Right lobe of liver (tissue), 4 donors: ENCODE results near the gene MMP25.
"Not testable (repeated sequence)": the region's sequence is repeated elsewhere in the genome, so short reads cannot be mapped to it uniquely, and the experiment has no call there.

Experiments used
- POLR2A ChIP-seq: fragments of 450-650 bp; IDR thresholded peaks from one replicate; pipeline ENCODE4 v1.6.1; 2017; ENCODE audit warnings: antibody characterized with exemption, mild to moderate bottlenecking
- TF ChIP-seq, protein P1 (sequence below), 4 donors: fragments of 200-600 bp in 3 of 4; fragments of 450-650 bp in 1 of 4; IDR thresholded peaks; one replicate each; pipeline versions ENCODE4 v1.5.1 to v1.8.0; 2016 to 2022; ENCODE audit warnings: antibody characterized with exemption in 4 of 4, mild to moderate bottlenecking in 2 of 4
- donor health status: DM: no; HTN: no; CAD: no.
- donor health status: DM: no; HTN: no; CAD: no.
- donor health status: DM: no; HTN: yes; CAD: no.

DNA sequence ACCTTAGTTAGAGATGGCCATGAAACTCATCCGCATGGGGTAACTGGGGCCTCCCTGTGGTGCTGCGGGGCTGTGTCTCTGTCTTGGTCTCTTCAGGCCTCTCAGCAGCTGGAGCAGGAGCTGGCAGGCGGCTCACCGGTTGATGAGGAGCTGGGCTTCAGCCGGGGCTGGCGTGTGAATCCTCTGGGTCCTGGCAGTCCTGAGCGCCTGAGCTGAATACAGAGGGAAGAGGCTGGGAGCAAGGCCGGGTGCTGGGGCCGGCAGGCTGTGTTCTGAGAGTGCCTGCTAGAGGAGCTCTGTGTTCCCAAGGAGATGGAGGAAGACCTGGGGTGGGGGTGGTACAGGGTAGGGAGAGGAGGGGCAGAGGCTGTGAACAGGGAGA, 9.4 kb downstream of the MMP25 start:
- TF ChIP-seq, protein P1, sequence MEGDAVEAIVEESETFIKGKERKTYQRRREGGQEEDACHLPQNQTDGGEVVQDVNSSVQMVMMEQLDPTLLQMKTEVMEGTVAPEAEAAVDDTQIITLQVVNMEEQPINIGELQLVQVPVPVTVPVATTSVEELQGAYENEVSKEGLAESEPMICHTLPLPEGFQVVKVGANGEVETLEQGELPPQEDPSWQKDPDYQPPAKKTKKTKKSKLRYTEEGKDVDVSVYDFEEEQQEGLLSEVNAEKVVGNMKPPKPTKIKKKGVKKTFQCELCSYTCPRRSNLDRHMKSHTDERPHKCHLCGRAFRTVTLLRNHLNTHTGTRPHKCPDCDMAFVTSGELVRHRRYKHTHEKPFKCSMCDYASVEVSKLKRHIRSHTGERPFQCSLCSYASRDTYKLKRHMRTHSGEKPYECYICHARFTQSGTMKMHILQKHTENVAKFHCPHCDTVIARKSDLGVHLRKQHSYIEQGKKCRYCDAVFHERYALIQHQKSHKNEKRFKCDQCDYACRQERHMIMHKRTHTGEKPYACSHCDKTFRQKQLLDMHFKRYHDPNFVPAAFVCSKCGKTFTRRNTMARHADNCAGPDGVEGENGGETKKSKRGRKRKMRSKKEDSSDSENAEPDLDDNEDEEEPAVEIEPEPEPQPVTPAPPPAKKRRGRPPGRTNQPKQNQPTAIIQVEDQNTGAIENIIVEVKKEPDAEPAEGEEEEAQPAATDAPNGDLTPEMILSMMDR (IDR thresholded peaks at IDR 0.05), result not testable (repeated sequence)
- TF ChIP-seq POLR2A, result not testable (repeated sequence)
